Stomach (tissue), 9 donors: Measurements from ENCODE around the gene SIK3. TPM values are rescaled to one million over a fixed set of nuclear protein-coding genes. Genes with fewer than 3 reads are reported as not detected.

Experiments
- DNase-seq, 2 donors: peaks; one replicate each; pipeline versions ENCODE4 v3.0.0 to v3.0.0-alpha.2; 2013 to 2019
- H3K27ac ChIP-seq, 5 donors: fragments of 200-600 bp in 4 of 5; sonication (generic) in 4 of 5; one replicate each; pipeline ENCODE4 v1.5.1; 2013 to 2019; ENCODE audit warnings: mild to moderate bottlenecking in 1 of 5, moderate library complexity in 1 of 5
- H3K27me3 ChIP-seq, 3 donors: fragments of 200-600 bp; sonication (generic); one replicate each; pipeline ENCODE4 v1.5.1; 2017 to 2019; ENCODE audit warnings: mixed run types in 1 of 3
- H3K36me3 ChIP-seq, 4 donors: fragments of 200-600 bp; sonication (generic); 1 replicate in 3 of 4; 2 replicates in 1 of 4; pipeline ENCODE4 v1.5.1; 2016 to 2019
- H3K4me1 ChIP-seq, 4 donors: fragments of 200-600 bp; sonication (generic); one replicate each; pipeline ENCODE4 v1.5.1; 2016 to 2019
- H3K4me3 ChIP-seq, 4 donors: fragments of 200-600 bp; sonication (generic) in 3 of 4; one replicate each; pipeline ENCODE4 v1.5.1; 2016 to 2019; ENCODE audit warnings: mild to moderate bottlenecking in 1 of 4
- H3K9me3 ChIP-seq, 4 donors: fragments of 200-600 bp; sonication (generic); one replicate each; pipeline ENCODE4 v1.5.1; 2016 to 2019
- EP300 ChIP-seq: sonication (generic); formaldehyde crosslinking; IDR thresholded peaks from one replicate; pipeline ENCODE4 v1.6.1; 2017; ENCODE audit warnings: antibody characterized with exemption
- POLR2A ChIP-seq, 4 donors: fragments of 450-650 bp; IDR thresholded peaks; one replicate each; pipeline ENCODE4 v1.6.1; 2016; ENCODE audit warnings: antibody characterized with exemption in 4 of 4, control low read depth in 2 of 4, mild to moderate bottlenecking in 1 of 4, moderate library complexity in 1 of 4
- POLR2AphosphoS5 ChIP-seq, 3 donors: sonication (generic); formaldehyde crosslinking; IDR thresholded peaks; one replicate each; pipeline ENCODE4 v1.6.1; 2016; ENCODE audit warnings: antibody characterized with exemption in 3 of 3
- WGBS, 5 donors: extraction: QIAGEN DNeasy Blood & Tissue Kit in 3 of 5; methylation state at CpG; one replicate each; pipeline versions ENCODE4 v1.1.5 to v1.1.7; 2013 to 2018; 5-methylcytosine and 5-hydroxymethylcytosine counted together
- intact Hi-C: fragments of 100-400 bp; cut with DNase I; formaldehyde crosslinking; loops from one replicate; pipeline ENCODE4 v1.15.1; 2023; ENCODE audit warnings: low total_unique reads
- polyA plus RNA-seq, 3 donors: library from polyadenylated mRNA; stranded (reverse); fragments of 200-250 nt; gene quantifications; one replicate each; pipeline ENCODE4 v1.2.3, GENCODE V29; 2013
- total RNA-seq, 5 donors: library from RNA; depleted of rRNA; stranded (reverse); fragments of >200 nt; gene quantifications; one replicate each; pipeline versions ENCODE4 v1.1.0 to v1.2.3, GENCODE V29; 2014 to 2016
- TF ChIP-seq, protein P1 (sequence below), 7 experiments: fragments of 450-650 bp in 4 of 7; fragments of 200-600 bp in 3 of 7; sonication (generic) in 3 of 7; IDR thresholded peaks; one replicate each; pipeline ENCODE4 v1.5.1; 2016 to 2019; ENCODE audit warnings: antibody characterized with exemption in 7 of 7, control low read depth in 2 of 7, mild to moderate bottlenecking in 1 of 7
- donor health status: healthy with polysubstance abuse.
- donor health status: Bipolar disorder and iron deficiency.
- donor health status: healthy.

SIK3 gene
- total and polyA plus RNA-seq, 8 donors: 6.5 to 97.8 (median 23.7) TPM

DNA sequence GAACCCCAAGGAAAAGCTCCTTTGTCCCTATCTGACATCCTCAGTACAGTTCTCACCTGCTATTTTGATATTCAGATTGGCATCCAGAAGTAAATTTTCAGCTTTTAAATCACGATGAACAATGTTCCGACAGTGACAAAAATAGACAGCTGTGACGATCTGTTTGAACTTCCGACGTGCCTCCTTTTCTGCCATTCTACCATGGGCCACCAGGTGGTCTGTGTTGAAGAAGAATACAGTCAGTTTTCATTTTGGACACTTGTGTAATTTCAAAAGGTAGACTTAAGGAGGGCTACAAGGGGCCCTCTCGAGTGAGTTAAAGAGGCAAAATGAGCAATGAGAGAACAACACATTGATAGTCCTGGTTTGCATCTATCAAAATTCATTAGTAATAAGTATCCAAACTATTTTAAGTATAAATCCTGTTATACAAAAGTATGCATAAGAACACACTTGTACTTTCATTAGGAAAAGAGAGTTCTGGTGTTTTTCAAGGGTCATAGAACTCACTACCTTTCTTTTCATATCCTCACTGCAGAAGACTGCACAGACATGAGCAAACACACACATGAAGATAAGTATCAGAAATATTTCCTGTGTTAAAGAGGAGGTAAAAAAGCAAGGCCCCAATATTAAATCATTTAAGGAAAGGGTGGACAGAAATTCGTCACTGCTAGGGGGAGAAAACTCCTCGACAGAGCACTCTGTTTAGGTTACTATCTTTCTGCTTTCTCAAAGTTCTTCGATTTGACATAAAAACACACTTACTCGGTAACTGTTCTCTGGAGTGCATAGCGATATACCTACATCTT, 170.9 kb downstream of the SIK3 start:
- Histone ChIP-seq H3K9me3 (no peaks in the 10 kb centered on the region), H3K27ac (peak overlapping the region in 2 of 5 donors; percentile 15 to 69), H3K36me3 (peaks cover 7 to 26% (median 23%) of the 10 kb centered on the region in 4 donors), H3K27me3 (no peaks in the 10 kb centered on the region), H3K4me3 (no peak overlapping the region), H3K4me1 (peaks cover 13 to 51% (median 41%) of the 10 kb centered on the region in 4 donors)
- TF ChIP-seq EP300: no peak
- TF ChIP-seq, protein P1, sequence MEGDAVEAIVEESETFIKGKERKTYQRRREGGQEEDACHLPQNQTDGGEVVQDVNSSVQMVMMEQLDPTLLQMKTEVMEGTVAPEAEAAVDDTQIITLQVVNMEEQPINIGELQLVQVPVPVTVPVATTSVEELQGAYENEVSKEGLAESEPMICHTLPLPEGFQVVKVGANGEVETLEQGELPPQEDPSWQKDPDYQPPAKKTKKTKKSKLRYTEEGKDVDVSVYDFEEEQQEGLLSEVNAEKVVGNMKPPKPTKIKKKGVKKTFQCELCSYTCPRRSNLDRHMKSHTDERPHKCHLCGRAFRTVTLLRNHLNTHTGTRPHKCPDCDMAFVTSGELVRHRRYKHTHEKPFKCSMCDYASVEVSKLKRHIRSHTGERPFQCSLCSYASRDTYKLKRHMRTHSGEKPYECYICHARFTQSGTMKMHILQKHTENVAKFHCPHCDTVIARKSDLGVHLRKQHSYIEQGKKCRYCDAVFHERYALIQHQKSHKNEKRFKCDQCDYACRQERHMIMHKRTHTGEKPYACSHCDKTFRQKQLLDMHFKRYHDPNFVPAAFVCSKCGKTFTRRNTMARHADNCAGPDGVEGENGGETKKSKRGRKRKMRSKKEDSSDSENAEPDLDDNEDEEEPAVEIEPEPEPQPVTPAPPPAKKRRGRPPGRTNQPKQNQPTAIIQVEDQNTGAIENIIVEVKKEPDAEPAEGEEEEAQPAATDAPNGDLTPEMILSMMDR (IDR thresholded peaks at IDR 0.05): peak in 3 of 7 experiments; percentile 9 to 22 (median 13)
- intact Hi-C loops: no loop called here
- WGBS, 5 donors: 75 to 87% (median 82%) methylated on average over 11 of the region's 11 CpGs
- DNase-seq: peak in 1 of 2 donors; percentile 43

DNA sequence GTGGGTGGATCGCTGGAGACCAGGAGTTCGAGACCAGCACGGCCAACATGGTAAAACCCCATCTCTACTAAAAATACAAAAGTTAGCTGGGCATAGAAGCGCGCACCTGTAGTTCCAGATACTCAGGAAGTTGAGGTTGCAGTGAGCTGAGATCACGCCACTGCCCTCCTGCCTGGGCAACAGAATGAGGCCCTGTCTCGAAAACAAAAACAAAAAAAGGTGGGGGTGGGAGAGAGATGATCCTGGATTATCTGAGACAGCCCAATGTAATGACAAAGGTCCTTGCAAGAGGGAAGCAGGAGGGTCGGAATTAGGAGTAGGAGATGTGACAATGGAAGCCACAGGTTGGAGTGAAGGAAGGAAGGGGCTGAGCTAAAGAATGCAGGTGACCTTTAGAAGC, 173.2 kb downstream of the SIK3 start:
- H3K4me3 ChIP-seq: no peak overlapping the region
- H3K27me3 ChIP-seq: no peaks in the 10 kb centered on the region
- peaks cover 0 to 30% (median 20%) of the 10 kb centered on the region in 4 donors for H3K4me1 ChIP-seq
- TF ChIP-seq POLR2A (IDR thresholded peaks at IDR 0.05): no peak
- no peak for TF ChIP-seq EP300
- TF ChIP-seq, protein P1 (IDR thresholded peaks at IDR 0.05): no peak
- TF ChIP-seq POLR2AphosphoS5 (IDR thresholded peaks at IDR 0.05): no peak
- H3K27ac ChIP-seq: peak overlapping the region in 1 of 5 donors; percentile 10
- intact Hi-C loops: no loop called here
- DNase-seq: no peak
- peaks cover 7 to 31% (median 28%) of the 10 kb centered on the region in 4 donors for H3K36me3 ChIP-seq
- no peaks in the 10 kb centered on the region for H3K9me3 ChIP-seq
- 86 to 90% (median 89%) methylated on average over 8 of the region's 8 CpGs for WGBS, 5 donors

DNA sequence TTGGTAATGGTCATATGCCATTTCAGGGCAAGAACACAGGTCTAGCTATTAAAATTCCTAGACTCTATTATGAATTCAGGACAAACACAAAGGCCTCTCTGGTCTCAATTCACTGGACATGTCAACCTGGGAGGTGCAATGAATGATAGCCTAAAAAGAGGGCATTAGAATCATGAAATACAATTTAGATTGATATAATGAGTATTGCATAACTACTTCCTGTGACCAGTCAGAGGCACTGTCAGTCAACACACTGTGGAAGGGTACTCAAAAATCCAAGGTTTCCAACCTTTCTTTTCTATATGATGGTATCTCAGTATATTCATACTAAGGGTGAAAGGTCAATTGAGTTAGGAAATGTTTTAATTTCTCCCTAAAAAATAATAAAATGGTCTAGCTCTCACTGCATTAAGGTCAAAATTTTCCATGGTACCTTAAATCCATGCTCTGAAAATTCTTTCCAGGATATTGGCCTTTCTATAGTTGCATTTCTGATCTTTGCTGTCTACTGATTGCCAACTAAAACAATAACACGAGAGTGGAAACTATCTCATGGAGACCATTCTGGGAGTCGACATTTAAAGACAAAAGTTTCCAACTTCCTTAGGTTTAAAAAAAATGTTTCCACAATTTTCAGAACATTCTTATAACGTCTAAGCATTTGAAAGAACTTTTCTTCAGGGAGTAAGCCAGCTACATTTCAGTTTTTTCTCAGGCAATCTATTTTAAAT, 179.1 kb downstream of the SIK3 start:
- intact Hi-C loops: no loop called here
- 44 to 79% (median 61%) methylated on average over 3 of the region's 3 CpGs for WGBS, 5 donors
- Histone ChIP-seq H3K4me3 (no peak overlapping the region), H3K27me3 (no peaks in the 10 kb centered on the region), H3K27ac (no peak overlapping the region), H3K4me1 (no peaks in the 10 kb centered on the region), H3K36me3 (peaks cover 0 to 10% (median 5%) of the 10 kb centered on the region in 4 donors), H3K9me3 (no peaks in the 10 kb centered on the region)
- no peak for DNase-seq
- TF ChIP-seq POLR2AphosphoS5 (IDR thresholded peaks at IDR 0.05): no peak
- no peak for TF ChIP-seq POLR2A (IDR thresholded peaks at IDR 0.05)
- no peak for TF ChIP-seq EP300
- TF ChIP-seq, protein P1 (IDR thresholded peaks at IDR 0.05): no peak

DNA sequence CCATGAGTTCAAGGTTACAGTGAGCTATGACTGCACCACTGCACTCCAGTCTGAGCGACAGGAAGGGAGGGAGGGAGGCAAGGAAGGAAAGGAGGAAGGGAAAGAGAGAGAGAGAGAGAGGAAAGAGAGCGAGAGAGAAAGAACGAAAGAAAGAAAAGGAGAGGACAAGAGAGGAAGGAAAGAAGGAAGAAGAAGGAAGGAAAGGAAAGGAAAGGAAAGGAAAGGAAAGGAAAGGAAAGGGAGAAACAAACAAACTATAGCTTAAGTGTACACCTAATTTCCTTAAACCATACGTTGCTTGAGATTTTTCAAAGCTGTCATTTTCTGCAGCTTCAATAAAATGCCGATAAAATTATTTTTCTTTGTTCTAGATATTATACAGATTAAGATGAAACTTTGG, 180.6 kb downstream of the SIK3 start:
- intact Hi-C loops: no loop called here
- DNase-seq: no peak
- WGBS, 5 donors: 76 to 96% (median 93%) methylated on average over 5 of the region's 5 CpGs
- Histone ChIP-seq H3K27ac (no peak overlapping the region), H3K27me3 (no peaks in the 10 kb centered on the region), H3K9me3 (no peaks in the 10 kb centered on the region), H3K4me3 (no peak overlapping the region), H3K4me1 (peaks cover 0 to 13% (median 6%) of the 10 kb centered on the region in 4 donors), H3K36me3 (peaks cover 0 to 10% (median 5%) of the 10 kb centered on the region in 4 donors)
- TF ChIP-seq POLR2AphosphoS5 (IDR thresholded peaks at IDR 0.05) (no peak), EP300 (no peak), POLR2A (IDR thresholded peaks at IDR 0.05) (no peak)
- TF ChIP-seq, protein P1 (IDR thresholded peaks at IDR 0.05): no peak
